ENCODE results near the gene MAPK12. TPM values are rescaled to one million over a fixed set of nuclear protein-coding genes. Genes with fewer than 3 reads are reported as not detected.

The MAPK12 gene
- total RNA-seq, 2 donors from 2014 or later: 46.5 to 57.0 TPM

GRCh38 chr22:50244420-50245213, 16.9 kb downstream of the MAPK12 start, which contains the start of gene TUBGCP6:
TUBGCP6 (minus strand) TSS chr22:50245023; CDS start chr22:50244459, 564 bp downstream.
- peak within 1 kb of the TSS; percentile 88 for H3K9ac ChIP-seq (ENCODE audit: extremely low read depth, low read length, poor library complexity, severe bottlenecking)
- 0 to 1% methylated on average over 61 to 76 of the region's 76 CpGs for WGBS, 2 experiments (ENCODE audit: insufficient coverage in 1 of 2, insufficient read length in 1 of 2)
- H3K9me3 Mint-ChIP-seq: no peaks in the 10 kb centered on the region
- H3K27ac Mint-ChIP-seq: peak within 1 kb of the TSS; percentile 97
- DNase-seq: peak; percentile 96
- H3K4me3 Mint-ChIP-seq: peak within 1 kb of the TSS; percentile 90
- peaks cover 25% of the 10 kb centered on the region for H3K36me3 ChIP-seq (ENCODE audit: control insufficient read depth, insufficient read depth, low read length)
- H3K27me3 ChIP-seq (ENCODE audit: control insufficient read depth, insufficient read depth, low read length, poor library complexity, severe bottlenecking): no peaks in the 10 kb centered on the region
- H3K27me3 Mint-ChIP-seq (ENCODE audit: insufficient read depth): no peaks in the 10 kb centered on the region
- H3K4me1 Mint-ChIP-seq: peaks cover 20% of the 10 kb centered on the region
- no peaks in the 10 kb centered on the region for H3K9me3 ChIP-seq (ENCODE audit: control insufficient read depth, low read length)
- H3K27ac ChIP-seq (ENCODE audit: low read depth, low read length): peak within 1 kb of the TSS; percentile 69
- peak within 1 kb of the TSS; percentile 91 for H3K4me3 ChIP-seq (ENCODE audit: low read length)
- peaks cover 17% of the 10 kb centered on the region for H3K36me3 Mint-ChIP-seq (ENCODE audit: low read depth)
- peak; percentile 63 for TF ChIP-seq CTCF (conservative IDR thresholded peaks at IDR 0.05)
- peaks cover 3% of the 10 kb centered on the region for H3K4me1 ChIP-seq (ENCODE audit: control insufficient read depth, insufficient read depth, low read length)

- H3K36me3 ChIP-seq (ENCODE audit: control insufficient read depth, insufficient read depth, low read length): peaks cover 25% of the 10 kb centered on the region
- 60 to 69% methylated on average over 16 to 27 of the region's 27 CpGs for WGBS, 2 experiments (ENCODE audit: insufficient coverage in 1 of 2, insufficient read length in 1 of 2)
- no peaks in the 10 kb centered on the region for H3K27me3 ChIP-seq (ENCODE audit: control insufficient read depth, insufficient read depth, low read length, poor library complexity, severe bottlenecking)
- no peak for TF ChIP-seq CTCF (conservative IDR thresholded peaks at IDR 0.05)
- DNase-seq: no peak
- no peaks in the 10 kb centered on the region for H3K9me3 ChIP-seq (ENCODE audit: control insufficient read depth, low read length)
- peaks cover 3% of the 10 kb centered on the region for H3K4me1 ChIP-seq (ENCODE audit: control insufficient read depth, insufficient read depth, low read length)
- peaks cover 20% of the 10 kb centered on the region for H3K4me1 Mint-ChIP-seq
- no peaks in the 10 kb centered on the region for H3K27me3 Mint-ChIP-seq (ENCODE audit: insufficient read depth)
- H3K36me3 Mint-ChIP-seq (ENCODE audit: low read depth): peaks cover 18% of the 10 kb centered on the region
- H3K27ac Mint-ChIP-seq: peak overlapping the region; percentile 97
- H3K4me3 ChIP-seq (ENCODE audit: low read length): peak overlapping the region; percentile 91
- H3K27ac ChIP-seq (ENCODE audit: low read depth, low read length): no peak overlapping the region
- H3K4me3 Mint-ChIP-seq: peak overlapping the region; percentile 90
- no peaks in the 10 kb centered on the region for H3K9me3 Mint-ChIP-seq
- peak overlapping the region; percentile 88 for H3K9ac ChIP-seq (ENCODE audit: extremely low read depth, low read length, poor library complexity, severe bottlenecking)
Observed at GRCh38 chr22:50243685-50244419, 17.6 kb downstream of the MAPK12 start.

GRCh38 chr22:50242406-50242949, 19.0 kb downstream of the MAPK12 start:
- Histone ChIP-seq H3K36me3 (ENCODE audit: control insufficient read depth, insufficient read depth, low read length) (peaks cover 18% of the 10 kb centered on the region), H3K4me3 (ENCODE audit: low read length) (peak overlapping the region; percentile 91), H3K4me1 (ENCODE audit: control insufficient read depth, insufficient read depth, low read length) (peaks cover 3% of the 10 kb centered on the region), H3K27me3 (ENCODE audit: control insufficient read depth, insufficient read depth, low read length, poor library complexity, severe bottlenecking) (no peaks in the 10 kb centered on the region), H3K9me3 (ENCODE audit: control insufficient read depth, low read length) (no peaks in the 10 kb centered on the region), H3K9ac (ENCODE audit: extremely low read depth, low read length, poor library complexity, severe bottlenecking) (no peak overlapping the region), H3K27ac (ENCODE audit: low read depth, low read length) (no peak overlapping the region)
- WGBS, 2 experiments (ENCODE audit: insufficient coverage in 1 of 2, insufficient read length in 1 of 2): 92 to 97% methylated on average over 11 to 14 of the region's 14 CpGs
- Mint-ChIP-seq H3K36me3 (ENCODE audit: low read depth) (peaks cover 16% of the 10 kb centered on the region), H3K9me3 (no peaks in the 10 kb centered on the region), H3K4me1 (peaks cover 20% of the 10 kb centered on the region), H3K27me3 (ENCODE audit: insufficient read depth) (no peaks in the 10 kb centered on the region), H3K27ac (no peak overlapping the region), H3K4me3 (peak overlapping the region; percentile 90)
- DNase-seq: no peak
- TF ChIP-seq CTCF (conservative IDR thresholded peaks at IDR 0.05): no peak
